Anterior cingulate cortex (tissue), 58 donors: ENCODE data around the gene TGFB1.
"Not testable (repeated sequence)": the region's sequence is repeated elsewhere in the genome, so short reads cannot be mapped to it uniquely, and the experiment has no call there.

Source experiments
- DNase-seq, 58 donors: peaks; one replicate each; lab custom pipeline; 2025; lab: John Stamatoyannopoulos, UW

Gene TGFB1

GRCh38 chr19:41350735-41351338 lies 2.9 kb downstream of the TGFB1 start:
- no peak for DNase-seq

GRCh38 chr19:41346916-41347315 lies 6.8 kb downstream of the TGFB1 start:
- not testable (repeated sequence) for DNase-seq

DNA sequence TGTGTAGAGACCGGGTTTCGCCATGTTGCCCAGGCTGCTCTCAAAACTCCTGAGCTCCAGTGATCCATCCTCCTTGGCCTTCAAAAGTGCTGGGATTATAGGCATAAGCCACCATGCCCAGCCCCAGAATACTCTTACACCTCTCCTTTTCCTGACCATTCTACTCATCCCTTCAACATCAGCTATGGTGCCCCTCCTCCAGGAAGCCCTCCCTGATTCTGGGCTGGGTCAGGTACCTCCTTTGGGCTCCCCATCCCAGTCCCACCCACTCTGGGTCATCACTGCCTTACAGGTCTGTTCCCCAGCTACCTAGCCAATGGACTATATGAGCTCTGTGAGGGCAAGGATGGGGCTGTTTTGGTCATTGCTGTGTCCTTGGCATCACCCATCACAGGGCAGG lies 9.6 kb downstream of the TGFB1 start:
- no peak for DNase-seq

DNA sequence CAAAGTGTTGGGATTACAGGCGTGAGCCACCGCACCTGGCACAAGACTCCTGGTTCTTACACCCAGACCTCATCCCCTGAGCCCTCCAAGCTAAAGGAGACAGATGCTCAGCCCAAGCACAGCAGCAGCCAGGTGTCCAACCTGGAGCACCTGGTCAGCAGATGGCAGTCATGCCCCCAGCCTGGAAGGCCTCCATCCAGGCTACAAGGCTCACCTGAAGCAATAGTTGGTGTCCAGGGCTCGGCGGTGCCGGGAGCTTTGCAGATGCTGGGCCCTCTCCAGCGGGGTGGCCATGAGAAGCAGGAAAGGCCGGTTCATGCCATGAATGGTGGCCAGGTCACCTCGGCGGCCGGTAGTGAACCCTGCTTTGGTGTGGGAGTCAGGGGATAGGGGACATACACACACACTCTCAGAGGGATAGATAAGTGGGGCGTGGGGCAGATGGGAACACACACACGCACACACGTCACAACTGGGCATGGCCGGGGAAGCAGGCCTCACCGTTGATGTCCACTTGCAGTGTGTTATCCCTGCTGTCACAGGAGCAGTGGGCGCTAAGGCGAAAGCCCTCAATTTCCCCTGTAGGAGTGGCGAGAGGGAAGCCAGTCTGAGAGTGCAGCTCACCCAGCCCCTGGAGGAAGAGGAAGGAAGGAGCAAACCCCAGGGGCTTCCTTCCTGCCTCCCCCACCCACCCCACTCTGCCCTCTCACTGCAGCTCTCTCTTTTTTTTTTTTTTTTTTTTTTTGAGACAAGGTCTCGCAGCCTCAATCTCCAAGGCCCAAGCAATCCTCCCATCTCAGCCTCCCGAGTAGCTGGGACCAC lies 11.8 kb downstream of the TGFB1 start:
- no peak for DNase-seq

DNA sequence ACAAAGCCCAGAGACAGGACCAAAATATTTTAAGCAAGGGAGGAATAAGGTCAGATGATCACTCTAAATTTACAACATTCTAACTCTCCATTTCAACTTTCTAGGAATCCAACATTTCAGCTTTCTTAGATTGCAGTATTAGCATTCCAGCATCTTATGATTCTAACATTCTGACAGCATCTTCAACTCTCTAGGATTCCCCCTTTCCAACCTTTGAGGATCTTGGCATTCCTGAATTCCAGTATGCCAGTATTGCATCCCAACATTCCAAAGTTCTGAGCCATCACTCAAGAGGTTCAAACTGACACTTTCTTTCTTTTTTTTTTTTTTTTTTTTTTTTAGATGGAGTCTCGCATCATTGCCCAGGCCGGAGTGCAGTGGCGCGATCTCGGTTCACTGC lies 13.8 kb downstream of the TGFB1 start:
- DNase-seq: no peak

- DNase-seq: no peak
Observed at GRCh38 chr19:41335467-41335866, 18.3 kb downstream of the TGFB1 start.

- no peak for DNase-seq
Observed at GRCh38 chr19:41334793-41335192, 18.9 kb downstream of the TGFB1 start.

DNA sequence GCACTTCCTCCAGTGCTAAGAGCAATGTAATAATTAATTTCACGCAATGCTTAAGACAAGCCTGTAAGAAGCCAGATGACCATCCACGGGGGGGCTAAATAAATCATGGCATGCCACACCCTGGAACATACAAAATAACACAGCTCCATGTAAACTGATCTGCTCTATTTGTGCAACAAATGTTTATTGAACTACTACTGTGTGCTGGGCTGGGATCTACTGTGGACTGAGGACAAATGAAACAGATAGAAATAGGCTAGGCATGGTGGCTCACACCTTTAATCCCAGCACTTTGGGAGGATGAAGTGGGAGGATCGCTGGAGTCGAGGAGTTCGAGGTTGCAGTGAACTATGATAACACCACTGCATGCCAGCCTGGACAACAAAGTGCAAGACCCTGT lies 21.3 kb downstream of the TGFB1 start:
- DNase-seq: no peak

DNA sequence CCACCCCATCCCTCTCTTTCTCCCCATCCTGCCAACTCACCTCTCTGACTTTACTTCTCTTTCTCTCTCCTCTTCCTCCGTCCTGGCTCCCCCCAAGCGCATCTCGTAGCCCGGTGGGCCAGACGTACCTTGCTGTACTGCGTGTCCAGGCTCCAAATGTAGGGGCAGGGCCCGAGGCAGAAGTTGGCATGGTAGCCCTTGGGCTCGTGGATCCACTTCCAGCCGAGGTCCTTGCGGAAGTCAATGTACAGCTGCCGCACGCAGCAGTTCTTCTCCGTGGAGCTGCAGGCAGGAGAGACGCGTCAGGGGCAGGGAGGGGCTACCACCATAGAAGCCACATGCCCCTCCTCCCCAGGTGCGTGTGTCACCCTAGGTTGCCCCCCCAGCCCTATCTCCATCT lies 21.7 kb downstream of the TGFB1 start:
- no peak for DNase-seq

DNA sequence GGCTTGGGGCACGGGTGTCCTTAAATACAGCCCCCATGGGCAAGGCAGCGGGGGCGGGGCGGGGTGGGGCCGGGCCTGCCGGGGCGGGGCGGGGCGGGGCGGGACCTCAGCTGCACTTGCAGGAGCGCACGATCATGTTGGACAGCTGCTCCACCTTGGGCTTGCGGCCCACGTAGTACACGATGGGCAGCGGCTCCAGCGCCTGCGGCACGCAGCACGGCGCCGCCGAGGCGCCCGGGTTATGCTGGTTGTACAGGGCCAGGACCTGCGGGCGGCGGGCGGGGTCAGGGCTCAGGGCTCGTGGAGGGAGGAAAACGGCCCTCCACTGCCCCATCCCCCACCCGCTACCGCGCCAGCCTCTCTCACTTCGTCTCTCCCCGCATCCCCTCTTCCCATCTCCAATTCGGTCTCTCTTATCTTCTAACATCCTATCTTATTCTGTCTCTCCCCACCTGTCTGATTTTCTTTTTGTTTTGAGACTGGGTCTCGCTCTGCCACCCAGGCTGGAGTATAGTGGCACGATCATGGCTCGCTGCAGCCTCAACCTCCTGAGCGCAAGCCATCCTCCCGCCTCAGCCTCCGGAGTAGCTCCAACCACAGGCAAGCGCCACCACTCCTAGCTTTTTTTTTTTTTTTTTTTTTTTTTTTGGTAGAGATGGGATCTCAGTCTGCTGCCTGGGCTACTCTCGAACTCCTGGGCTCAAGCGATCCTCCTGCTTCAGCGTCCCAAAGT lies 22.6 kb downstream of the TGFB1 start:
- no peak for DNase-seq

DNA sequence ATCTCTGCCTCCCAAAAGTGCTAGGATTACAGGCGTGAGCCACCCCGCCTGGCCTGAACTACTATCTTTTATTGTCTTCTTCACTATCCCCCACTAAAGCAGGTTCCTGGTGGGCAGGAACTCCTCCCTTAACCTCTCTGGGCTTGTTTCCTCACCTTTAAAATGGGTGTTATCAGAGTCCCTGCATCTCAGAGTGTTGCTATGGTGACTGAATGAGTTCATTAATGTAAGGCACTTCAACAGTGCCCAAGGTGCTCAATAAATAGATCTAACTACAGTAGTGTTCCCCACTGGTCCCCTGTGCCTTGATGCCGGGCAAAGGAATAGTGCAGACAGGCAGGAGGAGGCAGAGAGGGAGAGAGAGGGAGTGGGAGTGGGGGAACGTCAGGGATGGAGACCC lies 23.2 kb downstream of the TGFB1 start:
- no peak for DNase-seq

DNA sequence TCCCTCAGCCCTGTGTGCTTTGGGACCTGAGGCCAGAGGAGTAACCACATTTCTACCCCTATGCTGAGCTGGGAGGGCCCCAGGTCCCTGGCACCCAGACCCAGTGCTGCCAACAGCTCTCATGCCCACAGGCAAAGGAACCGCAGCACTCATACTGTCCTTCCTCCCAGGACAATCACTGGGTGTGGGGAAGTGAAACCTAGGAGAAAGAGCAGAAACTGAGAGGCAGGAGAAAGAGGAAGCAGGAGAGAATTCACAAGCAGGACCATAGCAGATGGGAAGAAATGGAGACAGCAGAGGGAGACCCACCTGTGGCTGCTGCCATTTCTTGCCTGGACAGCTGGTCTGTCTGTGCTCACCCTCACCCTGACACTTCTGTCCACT lies 24.9 kb downstream of the TGFB1 start:
- peak in 11 of 58 donors; percentile 10 to 45 (median 23) for DNase-seq

- DNase-seq: peak in 3 of 58 donors; percentile 15 to 45 (median 19)
Observed at GRCh38 chr19:41328157-41328841, 25.4 kb downstream of the TGFB1 start.

DNA sequence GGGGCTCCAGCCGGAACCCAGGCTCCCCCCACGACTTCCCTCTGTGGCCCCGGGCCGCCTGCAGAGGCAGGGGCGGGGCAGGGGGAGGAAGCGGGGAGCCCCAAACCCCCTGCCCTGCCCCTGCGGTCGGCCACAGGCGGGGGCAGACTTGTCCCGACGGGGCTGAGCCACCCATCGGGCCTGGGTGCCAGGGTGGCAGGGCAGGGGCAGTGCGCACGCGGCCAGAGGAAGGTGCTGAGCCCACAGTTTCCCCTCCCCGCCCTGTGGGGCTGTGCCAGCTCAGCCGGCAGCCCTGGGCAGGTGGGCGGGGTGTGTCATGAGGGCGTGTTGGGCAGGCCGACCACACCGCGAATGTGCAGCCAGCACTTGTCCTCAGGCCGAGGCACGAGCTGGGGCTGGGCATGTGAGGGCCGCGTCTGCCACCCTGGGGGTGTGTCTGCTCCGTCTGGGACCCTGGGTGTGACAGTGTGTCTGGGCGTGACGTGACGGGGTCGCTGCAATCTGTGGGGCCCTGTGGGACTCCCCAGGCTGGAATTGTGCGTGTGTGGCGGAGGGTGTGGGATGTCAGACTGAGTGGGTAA lies 26.1 kb downstream of the TGFB1 start:
- peak in 11 of 58 donors; percentile 16 to 57 (median 28) for DNase-seq

DNA sequence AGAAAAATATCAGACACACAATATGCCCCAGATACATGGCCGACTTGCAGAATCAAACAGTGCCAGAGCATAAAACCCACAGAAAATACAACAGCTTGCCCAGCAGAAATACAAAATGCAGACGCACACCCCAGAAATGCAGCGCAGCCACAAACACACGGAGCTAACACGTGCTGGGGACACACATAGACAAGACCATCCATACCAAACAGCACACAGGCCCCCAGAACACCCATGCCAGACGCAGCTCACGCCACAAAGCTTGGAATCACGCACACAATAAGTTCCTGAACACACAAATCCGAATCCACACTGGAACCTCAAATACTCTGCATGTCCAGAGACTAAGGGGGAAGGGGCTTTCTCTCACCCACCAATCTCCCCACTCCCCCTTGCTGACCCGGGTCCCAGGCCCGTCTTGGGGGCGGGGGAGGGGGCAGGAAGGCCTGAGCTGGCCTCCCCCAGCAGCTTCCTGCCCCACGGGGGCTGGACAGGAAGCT lies 26.6 kb downstream of the TGFB1 start:
- peak in 8 of 58 donors; percentile 10 to 40 (median 26) for DNase-seq

DNA sequence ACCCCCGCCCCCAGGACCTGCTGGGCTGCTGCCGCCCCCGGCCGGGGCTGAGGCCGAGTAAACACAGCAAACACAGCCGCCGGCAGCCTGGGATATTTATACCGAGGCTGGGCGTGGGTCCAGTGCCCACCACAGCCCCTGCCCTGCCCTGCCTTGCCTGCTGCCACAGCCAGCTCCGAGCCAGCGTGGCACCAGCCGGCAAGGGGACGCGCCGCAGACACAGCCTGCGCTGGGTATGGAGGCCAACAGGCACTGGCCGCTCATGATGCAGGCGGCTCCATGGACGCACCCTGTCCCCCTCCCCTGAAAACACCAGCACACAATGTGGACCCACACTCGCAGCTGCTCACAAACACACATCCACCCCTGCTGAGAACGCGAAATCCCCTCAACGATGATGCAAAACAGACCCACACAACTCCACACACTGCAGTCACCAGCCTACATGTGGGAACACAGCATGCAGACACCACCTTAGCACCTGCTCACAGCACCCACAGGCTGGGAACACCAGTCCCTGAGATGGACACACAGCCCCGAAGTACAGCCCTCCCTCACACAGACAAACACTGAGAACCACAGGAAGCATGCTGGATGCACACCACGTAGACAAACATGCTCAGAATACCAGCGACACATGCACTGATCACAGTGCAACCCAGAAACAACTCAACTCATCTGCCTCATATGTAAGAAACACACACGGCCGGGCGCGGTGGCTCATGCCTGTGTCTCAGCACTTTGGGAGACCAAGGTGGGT lies 27.6 kb downstream of the TGFB1 start:
- peak in 21 of 58 donors; percentile 17 to 72 (median 37) for DNase-seq

GRCh38 chr19:41325640-41325946 lies 28.1 kb downstream of the TGFB1 start:
- peak in 3 of 58 donors; percentile 21 to 47 (median 41) for DNase-seq

DNA sequence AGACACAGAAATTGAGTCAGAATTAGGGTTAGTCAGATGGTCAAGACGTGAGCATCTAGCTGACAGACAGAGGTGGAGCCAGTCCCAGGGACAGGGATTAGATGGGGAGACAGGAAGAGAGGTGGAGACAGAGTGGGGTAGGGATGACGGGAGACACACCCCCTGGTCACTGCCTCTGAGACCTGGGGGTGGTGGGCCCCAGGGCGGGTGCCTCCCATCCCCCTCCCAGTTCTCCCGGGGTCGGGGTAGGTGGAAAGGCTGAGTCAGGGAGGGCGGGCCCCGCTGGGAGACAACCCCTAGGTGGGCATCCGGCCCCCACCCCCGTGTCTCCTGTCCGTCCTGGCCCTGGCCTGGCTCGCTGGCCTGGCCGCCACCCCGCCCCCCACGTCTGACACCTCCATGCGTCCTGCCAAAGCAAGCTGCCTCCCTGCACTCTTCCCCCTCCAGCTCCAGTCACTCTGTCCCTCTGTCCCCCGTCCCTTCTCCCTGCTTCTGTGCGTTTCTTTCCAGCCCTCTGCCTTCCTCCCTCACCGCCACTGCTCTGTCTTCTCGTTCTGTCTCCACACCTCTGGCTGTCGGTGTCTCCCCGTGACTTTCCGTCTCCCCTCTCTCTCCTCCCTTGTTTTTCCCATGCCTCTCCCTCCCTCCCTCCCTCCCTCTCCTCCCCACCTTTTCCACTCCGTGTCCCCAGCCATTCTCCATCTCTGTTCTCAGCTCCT lies 28.6 kb downstream of the TGFB1 start:
- DNase-seq: peak in 12 of 58 donors; percentile 12 to 49 (median 31)

GRCh38 chr19:41324231-41324702 lies 29.5 kb downstream of the TGFB1 start:
- no peak for DNase-seq
